Smooth muscle cell (in vitro differentiated cells): Measurements from ENCODE around the gene CATSPERD. TPM values are rescaled to one million over a fixed set of nuclear protein-coding genes. Genes with fewer than 3 reads are reported as not detected.

Experiments used
- DNase-seq: peaks from one replicate; lab custom pipeline; 2025; ENCODE audit not compliant: unreplicated experiment; lab: John Stamatoyannopoulos, UW
- H2AFZ ChIP-seq: fragments of 200-600 bp; sonication (generic); 2 replicates; pipeline ENCODE4 v1.6.0; 2016; ENCODE audit warnings: antibody characterized with exemption, low read depth, mild to moderate bottlenecking
- H3F3A ChIP-seq: fragments of 200-600 bp; sonication (generic); 2 replicates; pipeline ENCODE4 v1.6.0; 2017; ENCODE audit warnings: antibody characterized with exemption, low read depth
- H3K27ac ChIP-seq: fragments of 200-600 bp; sonication (generic); 2 replicates; pipeline ENCODE4 v1.5.1; 2016; ENCODE audit warnings: low read depth, mild to moderate bottlenecking
- H3K27me3 ChIP-seq: fragments of 200-600 bp; sonication (generic); 2 replicates; pipeline ENCODE4 v1.6.1; 2016; ENCODE audit warnings: low read depth, mild to moderate bottlenecking
- H3K36me3 ChIP-seq: fragments of 200-600 bp; sonication (generic); 2 replicates; pipeline ENCODE4 v1.5.1; 2016; ENCODE audit warnings: low read depth
- H3K4me1 ChIP-seq: fragments of 200-600 bp; sonication (generic); 2 replicates; pipeline ENCODE4 v1.5.1; 2016; ENCODE audit warnings: low read depth
- H3K4me2 ChIP-seq: fragments of 200-600 bp; sonication (generic); 2 replicates; pipeline ENCODE4 v1.6.0; 2016; ENCODE audit warnings: mild to moderate bottlenecking
- H3K4me3 ChIP-seq: fragments of 200-600 bp; sonication (generic); 2 replicates; pipeline ENCODE4 v1.5.1; 2016; ENCODE audit warnings: mild to moderate bottlenecking
- H3K79me2 ChIP-seq: fragments of 200-600 bp; sonication (generic); 2 replicates; pipeline ENCODE4 v1.6.0; 2016; ENCODE audit warnings: low read depth, mild to moderate bottlenecking
- H3K9ac ChIP-seq: fragments of 200-600 bp; sonication (generic); 2 replicates; pipeline ENCODE4 v1.6.0; 2016; ENCODE audit warnings: low read depth
- H3K9me3 ChIP-seq: fragments of 200-600 bp; sonication (generic); replicated peaks from 2 replicates; pipeline ENCODE4 v1.5.1; 2016; ENCODE audit warnings: low read depth
- H4K20me1 ChIP-seq: fragments of 200-600 bp; sonication (generic); 2 replicates; pipeline ENCODE4 v1.6.0; 2016; ENCODE audit warnings: low read depth
- WGBS: methylation state at CpG from one replicate; pipeline ENCODE4 v1.1.7; 2016; ENCODE audit warnings: low lambda C conversion rate; 5-methylcytosine and 5-hydroxymethylcytosine counted together
- polyA plus RNA-seq: library from polyadenylated mRNA; unstranded; fragments of >200 nt; fragmentation: Nextera tagmentation; extraction: Ambion mirVana; gene quantifications from 2 replicates; pipeline ENCODE4 v1.2.1, GENCODE V29; 2016
- total RNA-seq: library from RNA; depleted of rRNA; stranded (reverse); fragments of >200 nt; gene quantifications from 2 replicates; pipeline ENCODE4 v1.2.3, GENCODE V29; 2014
- TF ChIP-seq, protein P1 (sequence below): fragments of 200-600 bp; sonication (generic); IDR thresholded peaks from 2 replicates; pipeline ENCODE4 v1.5.1; 2017; ENCODE audit warnings: borderline replicate concordance, mild to moderate bottlenecking, antibody characterized with exemption; ENCODE audit not compliant: insufficient read depth, poor library complexity, severe bottlenecking

The CATSPERD gene, protein sequence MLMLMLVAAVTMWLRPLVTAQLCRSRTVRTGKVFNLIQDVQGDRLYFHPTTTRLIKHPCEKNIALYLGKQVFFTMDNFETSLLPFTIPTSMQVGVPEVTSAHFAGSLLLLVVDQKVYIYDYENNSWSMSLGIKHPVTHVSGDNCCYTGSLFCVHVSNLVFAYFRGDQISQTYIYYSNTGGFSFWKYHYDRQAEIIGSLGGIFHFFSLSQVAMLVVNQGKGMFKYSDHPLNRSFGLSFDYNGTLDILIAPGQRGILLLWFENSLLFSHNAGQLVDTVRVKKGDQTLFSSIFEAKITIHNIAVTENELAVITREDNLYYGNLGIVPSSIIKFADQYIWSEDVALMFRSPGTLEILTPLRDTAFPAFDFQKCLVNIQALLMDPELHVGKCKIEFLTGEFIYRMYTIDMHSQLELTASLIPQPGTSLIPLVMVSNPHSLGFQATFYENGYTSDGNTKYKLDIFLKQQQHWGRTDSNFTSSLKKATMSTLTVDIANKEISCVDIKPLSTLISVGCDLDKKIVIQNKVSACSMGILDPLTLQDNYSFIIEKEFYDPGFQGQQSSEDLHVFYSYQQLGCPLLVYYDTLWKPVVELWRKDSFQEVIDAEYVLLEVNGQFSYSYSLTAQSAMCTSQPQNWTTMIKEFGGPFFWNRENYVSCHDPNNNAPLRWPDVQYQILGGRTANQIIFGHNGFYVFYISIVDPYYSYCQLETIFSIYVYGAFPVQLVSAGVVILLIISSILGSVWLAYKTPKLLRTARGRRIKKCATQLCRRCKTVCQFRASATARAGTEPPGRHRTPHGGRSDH
- total RNA-seq: not detected in 2 replicates
- polyA plus RNA-seq: not detected in 2 replicates

- Histone ChIP-seq H3K36me3 (no peaks in the 10 kb centered on the region), H3K27ac (peak within 1 kb of the TSS; percentile 98), H3F3A (peaks cover 12% of the 10 kb centered on the region), H3K79me2 (peaks cover 37% of the 10 kb centered on the region), H3K4me3 (peak within 1 kb of the TSS; percentile 64), H3K4me1 (peaks cover 10% of the 10 kb centered on the region), H3K27me3 (no peaks in the 10 kb centered on the region), H3K9me3 (no peaks in the 10 kb centered on the region), H3K9ac (peak within 1 kb of the TSS; percentile 94), H2AFZ (peak within 1 kb of the TSS; percentile 75), H4K20me1 (peaks cover 32% of the 10 kb centered on the region), H3K4me2 (peak within 1 kb of the TSS; percentile 96)
- TF ChIP-seq, protein P1, sequence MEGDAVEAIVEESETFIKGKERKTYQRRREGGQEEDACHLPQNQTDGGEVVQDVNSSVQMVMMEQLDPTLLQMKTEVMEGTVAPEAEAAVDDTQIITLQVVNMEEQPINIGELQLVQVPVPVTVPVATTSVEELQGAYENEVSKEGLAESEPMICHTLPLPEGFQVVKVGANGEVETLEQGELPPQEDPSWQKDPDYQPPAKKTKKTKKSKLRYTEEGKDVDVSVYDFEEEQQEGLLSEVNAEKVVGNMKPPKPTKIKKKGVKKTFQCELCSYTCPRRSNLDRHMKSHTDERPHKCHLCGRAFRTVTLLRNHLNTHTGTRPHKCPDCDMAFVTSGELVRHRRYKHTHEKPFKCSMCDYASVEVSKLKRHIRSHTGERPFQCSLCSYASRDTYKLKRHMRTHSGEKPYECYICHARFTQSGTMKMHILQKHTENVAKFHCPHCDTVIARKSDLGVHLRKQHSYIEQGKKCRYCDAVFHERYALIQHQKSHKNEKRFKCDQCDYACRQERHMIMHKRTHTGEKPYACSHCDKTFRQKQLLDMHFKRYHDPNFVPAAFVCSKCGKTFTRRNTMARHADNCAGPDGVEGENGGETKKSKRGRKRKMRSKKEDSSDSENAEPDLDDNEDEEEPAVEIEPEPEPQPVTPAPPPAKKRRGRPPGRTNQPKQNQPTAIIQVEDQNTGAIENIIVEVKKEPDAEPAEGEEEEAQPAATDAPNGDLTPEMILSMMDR: peak; percentile 76
- under 1% methylated on average over 74 of the region's 90 CpGs for WGBS
- peak; percentile 99 for DNase-seq
These were observed at the start of gene CATSPERD, which contains the start of gene LONP1 for GRCh38 chr19:5719961-5720790. CATSPERD (plus strand) TSS chr19:5720637; CDS start chr19:5720738, 101 bp downstream. LONP1 (minus strand) TSS chr19:5720146; CDS start chr19:5720132, 14 bp downstream.

DNA sequence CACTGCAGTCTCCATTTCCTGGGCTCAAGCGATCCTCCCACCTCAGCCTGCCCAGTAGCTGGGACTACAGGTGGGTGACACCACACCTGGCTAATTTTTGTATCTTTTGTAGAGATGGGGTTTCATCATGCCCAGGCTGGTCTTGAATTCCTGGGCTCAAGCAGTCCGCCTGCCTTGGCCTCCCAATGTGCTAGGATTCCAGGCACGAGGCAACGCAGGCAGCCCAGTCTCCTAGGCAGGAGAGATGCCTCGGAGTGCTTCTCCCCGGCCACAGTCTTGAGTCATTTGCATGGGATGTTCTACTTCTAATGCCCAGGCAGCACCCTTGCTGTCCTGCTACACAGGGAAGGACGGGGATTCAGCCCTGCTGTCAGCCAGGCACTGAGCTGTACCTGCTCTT lies 48.8 kb upstream of the CATSPERD start:
- Histone ChIP-seq H3K27ac (no peak overlapping the region), H3K27me3 (no peaks in the 10 kb centered on the region), H3K79me2 (no peaks in the 10 kb centered on the region), H3K9me3 (no peaks in the 10 kb centered on the region), H4K20me1 (peaks cover 5% of the 10 kb centered on the region), H3K9ac (no peak overlapping the region), H3K4me2 (no peak overlapping the region), H3F3A (no peaks in the 10 kb centered on the region), H3K4me3 (no peak overlapping the region), H3K36me3 (no peaks in the 10 kb centered on the region), H3K4me1 (no peaks in the 10 kb centered on the region), H2AFZ (no peak overlapping the region)
- WGBS: 98% methylated on average over 7 of the region's 7 CpGs
- no peak for DNase-seq
- TF ChIP-seq, protein P1: no peak

DNA sequence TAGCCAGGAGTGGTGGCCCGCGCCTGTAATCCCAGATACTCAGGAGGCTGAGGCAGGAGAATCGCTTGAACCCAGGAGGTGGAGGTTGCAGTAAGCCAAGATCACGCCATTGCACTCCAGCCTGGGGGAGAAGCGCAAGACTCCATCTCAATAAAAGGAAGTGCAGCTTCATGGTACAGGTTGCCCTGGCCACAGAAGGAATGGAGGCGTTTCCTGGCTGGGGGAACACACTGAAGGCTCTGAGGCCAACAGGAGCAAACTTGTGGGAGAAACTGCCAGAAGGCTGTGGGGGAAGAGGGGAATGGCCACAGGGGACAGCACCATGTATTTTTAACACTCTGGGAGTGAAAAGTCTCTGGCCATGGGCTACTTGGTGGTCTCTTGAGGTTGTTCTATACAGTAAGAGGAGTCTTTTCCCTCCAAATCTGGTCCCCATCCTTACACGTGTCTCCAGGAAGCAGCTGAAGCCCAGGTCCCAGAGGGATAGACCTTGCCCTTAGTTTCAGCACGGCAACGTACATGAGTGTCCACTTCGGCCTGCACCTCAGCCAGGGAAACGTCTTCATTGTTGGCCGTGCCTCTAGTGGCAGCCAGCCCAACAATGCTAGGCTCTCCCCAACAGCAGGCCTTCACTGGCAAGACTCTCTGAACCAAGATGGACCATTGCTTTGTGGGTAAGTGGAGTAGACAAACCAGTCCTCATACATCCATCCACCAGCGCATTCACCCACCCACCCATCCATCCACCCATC lies 47.6 kb upstream of the CATSPERD start:
- Histone ChIP-seq H3K27me3 (no peaks in the 10 kb centered on the region), H3K4me2 (no peak overlapping the region), H3K4me1 (no peaks in the 10 kb centered on the region), H2AFZ (no peak overlapping the region), H4K20me1 (peaks cover 1% of the 10 kb centered on the region), H3K9ac (no peak overlapping the region), H3F3A (no peaks in the 10 kb centered on the region), H3K27ac (no peak overlapping the region), H3K36me3 (no peaks in the 10 kb centered on the region), H3K79me2 (no peaks in the 10 kb centered on the region), H3K9me3 (no peaks in the 10 kb centered on the region), H3K4me3 (no peak overlapping the region)
- DNase-seq: no peak
- WGBS: 98% methylated on average over 12 of the region's 13 CpGs
- TF ChIP-seq, protein P1: no peak
